ENCODE measurements around the gene PAK1. TPM values are rescaled to one million over a fixed set of nuclear protein-coding genes. Genes with fewer than 3 reads are reported as not detected.

The PAK1 gene
- total and polyA plus RNA-seq, 2 donors (not counting 1 experiment from before 2014, with no cell fraction given): 11.9 to 23.4 TPM

DNA sequence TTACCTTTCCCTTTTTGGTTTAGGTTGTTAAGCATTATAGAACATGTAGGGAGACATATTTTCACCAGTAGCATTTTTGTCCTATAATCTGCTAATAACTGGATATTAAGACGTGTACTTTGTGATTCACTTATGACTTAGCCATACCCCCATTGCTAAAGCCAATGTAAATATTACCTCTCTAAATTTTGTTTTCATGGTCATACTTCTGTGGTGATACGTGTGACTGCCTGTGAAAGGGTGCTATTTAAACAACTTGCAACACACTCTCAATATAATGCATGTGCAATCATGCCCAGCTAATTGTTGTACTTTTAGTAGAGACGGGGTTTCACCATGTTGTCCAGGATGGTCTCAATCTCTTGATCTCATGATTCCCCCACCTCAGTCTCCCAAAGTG, 36.2 kb upstream of the PAK1 start:
- intact Hi-C loops (cut with micrococcal nuclease): no loop called here
- H4K20me1 ChIP-seq (ENCODE audit: control insufficient read depth, insufficient read depth, low read length, poor library complexity, severe bottlenecking): no peaks in the 10 kb centered on the region

DNA sequence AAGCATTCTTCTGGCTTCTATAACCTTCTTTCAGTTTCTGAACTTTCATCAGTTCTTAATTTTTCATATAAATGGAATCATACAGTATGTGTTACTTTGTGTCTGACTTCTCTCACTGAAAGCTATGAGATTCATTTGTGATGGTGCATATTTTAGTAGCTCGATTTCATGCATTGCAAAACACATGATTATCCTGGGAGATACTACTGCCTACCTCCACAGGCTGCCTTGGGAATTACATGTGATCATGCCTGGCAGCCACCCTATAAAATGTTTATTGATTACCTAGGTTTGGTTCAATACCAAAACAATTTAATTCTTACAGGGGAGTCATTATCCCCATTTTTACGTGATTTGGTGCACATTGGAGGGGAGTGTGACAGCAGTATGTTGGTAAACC, 34.1 kb upstream of the PAK1 start:
- Histone ChIP-seq H3K4me3 (ENCODE audit: control extremely low read depth in 1 of 5, extremely low read depth in 1 of 5, insufficient read depth in 1 of 5, low read depth in 2 of 5, low read length in 4 of 5) (no peak overlapping the region), H2AFZ (ENCODE audit: insufficient read depth, low read depth, low read length, poor library complexity, severe bottlenecking) (no peak overlapping the region), H3K27me3 (replicated peaks in 1 of 4; ENCODE audit: control extremely low read depth in 1 of 4, control insufficient read depth in 3 of 4, insufficient read depth in 4 of 4, low read length in 3 of 4) (peaks cover 0 to 4% (median 0%) of the 10 kb centered on the region in 4 experiments), H3K4me2 (replicated peaks; ENCODE audit: low read depth, low read length, poor library complexity, severe bottlenecking) (no peak overlapping the region), H4K20me1 (ENCODE audit: control insufficient read depth, insufficient read depth, low read length, poor library complexity, severe bottlenecking) (no peaks in the 10 kb centered on the region), H3K79me2 (ENCODE audit: control insufficient read depth, insufficient read depth, low read length) (no peaks in the 10 kb centered on the region), H3K4me1 (ENCODE audit: control insufficient read depth in 2 of 2, insufficient read depth in 2 of 2, low read length in 2 of 2) (no peaks in the 10 kb centered on the region), H3K9me3 (ENCODE audit: control extremely low read depth in 1 of 3, control insufficient read depth in 2 of 3, insufficient read depth in 1 of 3, low read length in 2 of 3) (peaks cover 0 to 3% (median 0%) of the 10 kb centered on the region in 3 donors), H3K27ac (ENCODE audit: low read length in 2 of 2) (no peak overlapping the region), H3K36me3 (replicated peaks in 1 of 2; ENCODE audit: control extremely low read depth in 1 of 2, control insufficient read depth in 1 of 2, extremely low read depth in 1 of 2, insufficient read depth in 2 of 2, low read length in 1 of 2) (no peaks in the 10 kb centered on the region), H3K9ac (ENCODE audit: low read length) (no peak overlapping the region)
- Mint-ChIP-seq H3K27me3 (peaks cover 42% of the 10 kb centered on the region), H3K9me3 (ENCODE audit: insufficient read depth) (no peaks in the 10 kb centered on the region), H3K4me1 (no peaks in the 10 kb centered on the region), H3K4me3 (no peak overlapping the region), H3K27ac (no peak overlapping the region)
- ChIA-PET CTCF (interaction anchor here (1.3 kb wide), 1 partner anchor 36 kb away, joined by 3 read pairs; no protein-coding TSS in a partner anchor), POLR2A (no interaction called here)
- intact Hi-C loops (cut with micrococcal nuclease): no loop called here
- TF ChIP-seq, protein P1, sequence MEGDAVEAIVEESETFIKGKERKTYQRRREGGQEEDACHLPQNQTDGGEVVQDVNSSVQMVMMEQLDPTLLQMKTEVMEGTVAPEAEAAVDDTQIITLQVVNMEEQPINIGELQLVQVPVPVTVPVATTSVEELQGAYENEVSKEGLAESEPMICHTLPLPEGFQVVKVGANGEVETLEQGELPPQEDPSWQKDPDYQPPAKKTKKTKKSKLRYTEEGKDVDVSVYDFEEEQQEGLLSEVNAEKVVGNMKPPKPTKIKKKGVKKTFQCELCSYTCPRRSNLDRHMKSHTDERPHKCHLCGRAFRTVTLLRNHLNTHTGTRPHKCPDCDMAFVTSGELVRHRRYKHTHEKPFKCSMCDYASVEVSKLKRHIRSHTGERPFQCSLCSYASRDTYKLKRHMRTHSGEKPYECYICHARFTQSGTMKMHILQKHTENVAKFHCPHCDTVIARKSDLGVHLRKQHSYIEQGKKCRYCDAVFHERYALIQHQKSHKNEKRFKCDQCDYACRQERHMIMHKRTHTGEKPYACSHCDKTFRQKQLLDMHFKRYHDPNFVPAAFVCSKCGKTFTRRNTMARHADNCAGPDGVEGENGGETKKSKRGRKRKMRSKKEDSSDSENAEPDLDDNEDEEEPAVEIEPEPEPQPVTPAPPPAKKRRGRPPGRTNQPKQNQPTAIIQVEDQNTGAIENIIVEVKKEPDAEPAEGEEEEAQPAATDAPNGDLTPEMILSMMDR (IDR thresholded peaks at IDR 0.05): no peak
- TF ChIP-seq EZH2 (IDR thresholded peaks at IDR 0.05; ENCODE audit: borderline replicate concordance, insufficient read depth, low read depth, low read length, poor library complexity, severe bottlenecking): no peak
- DNase-seq (no peak), ATAC-seq (ENCODE audit: low read depth) (no peak)
- WGBS (ENCODE audit: insufficient coverage): no CpG with 5 or more reads among the region's 2 CpGs

More for the DNA sequence above, 36.2 kb upstream of the PAK1 start:
- POLR2A ChIA-PET: no interaction called here
- CTCF ChIA-PET: interaction anchor here (1.3 kb wide), 1 partner anchor 110 kb away, joined by 4 read pairs; no protein-coding TSS in a partner anchor
- peaks cover 38% of the 10 kb centered on the region for H3K27me3 Mint-ChIP-seq
- no peak overlapping the region for H3K4me3 Mint-ChIP-seq
- Histone ChIP-seq H3K36me3 (replicated peaks in 1 of 2; ENCODE audit: control extremely low read depth in 1 of 2, control insufficient read depth in 1 of 2, extremely low read depth in 1 of 2, insufficient read depth in 2 of 2, low read length in 1 of 2) (no peaks in the 10 kb centered on the region), H2AFZ (ENCODE audit: insufficient read depth, low read depth, low read length, poor library complexity, severe bottlenecking) (no peak overlapping the region), H3K27me3 (replicated peaks in 1 of 4; ENCODE audit: control extremely low read depth in 1 of 4, control insufficient read depth in 3 of 4, insufficient read depth in 4 of 4, low read length in 3 of 4) (peaks cover 0 to 2% (median 0%) of the 10 kb centered on the region in 4 experiments), H3K27ac (ENCODE audit: low read length in 2 of 2) (no peak overlapping the region), H3K9me3 (ENCODE audit: control extremely low read depth in 1 of 3, control insufficient read depth in 2 of 3, insufficient read depth in 1 of 3, low read length in 2 of 3) (peaks cover 0 to 3% (median 0%) of the 10 kb centered on the region in 3 donors), H3K9ac (ENCODE audit: low read length) (no peak overlapping the region), H3K4me3 (ENCODE audit: control extremely low read depth in 1 of 5, extremely low read depth in 1 of 5, insufficient read depth in 1 of 5, low read depth in 2 of 5, low read length in 4 of 5) (no peak overlapping the region), H3K4me1 (ENCODE audit: control insufficient read depth in 2 of 2, insufficient read depth in 2 of 2, low read length in 2 of 2) (no peaks in the 10 kb centered on the region), H3K4me2 (replicated peaks; ENCODE audit: low read depth, low read length, poor library complexity, severe bottlenecking) (no peak overlapping the region), H3K79me2 (ENCODE audit: control insufficient read depth, insufficient read depth, low read length) (no peaks in the 10 kb centered on the region)
- TF ChIP-seq EZH2 (IDR thresholded peaks at IDR 0.05; ENCODE audit: borderline replicate concordance, insufficient read depth, low read depth, low read length, poor library complexity, severe bottlenecking): no peak
- TF ChIP-seq, protein P1 (IDR thresholded peaks at IDR 0.05): no peak
- WGBS (ENCODE audit: insufficient coverage): no CpG with 5 or more reads among the region's 3 CpGs
- no peaks in the 10 kb centered on the region for H3K9me3 Mint-ChIP-seq (ENCODE audit: insufficient read depth)
- ATAC-seq (ENCODE audit: low read depth): no peak
- H3K27ac Mint-ChIP-seq: no peak overlapping the region
- H3K4me1 Mint-ChIP-seq: no peaks in the 10 kb centered on the region
- no peak for DNase-seq

Data from B cell (primary cell).